WTC11 (cell line): ENCODE data around the gene TMEM196. TPM values are rescaled to one million over a fixed set of nuclear protein-coding genes. Genes with fewer than 3 reads are reported as not detected.
A peak's percentile ranks its signal among the peaks of the same experiment; 100 is the strongest.
"Not testable (repeated sequence)": the region's sequence is repeated elsewhere in the genome, so short reads cannot be mapped to it uniquely, and the experiment has no call there.

Source experiments
- ATAC-seq: fragments of 200-7000 bp; cut with Tn5 transposase; 2 replicates; pipeline ENCODE4 v1.10.0; 2021; ENCODE audit warnings: mild to moderate bottlenecking, moderate library complexity
- CTCF ChIA-PET: fragments of 300-600 bp; sonication (Branson Sonifier 250); formaldehyde crosslinking; loops from one replicate; lab custom pipeline; 2021; ENCODE audit warnings: antibody characterized with exemption; lab: Charles Lee
- POLR2A ChIA-PET: fragments of 350-600 bp; sonication (Branson Sonifier 250); formaldehyde crosslinking; loops from one replicate; lab custom pipeline; 2021; ENCODE audit warnings: antibody characterized with exemption; lab: Charles Lee
- DNase-seq: peaks from one replicate; pipeline ENCODE4 v3.0.0; 2021; ENCODE audit warnings: low spot score
- H3K27ac Mint-ChIP-seq: 2 replicates; pipeline ENCODE4 v1.8.0; 2021; ENCODE audit warnings: mixed read lengths
- H3K27me3 Mint-ChIP-seq: 2 replicates; pipeline ENCODE4 v1.8.0; 2021; ENCODE audit warnings: low read depth, mild to moderate bottlenecking, moderate library complexity, mixed read lengths
- H3K36me3 Mint-ChIP-seq: 2 replicates; pipeline ENCODE4 v1.8.0; 2021; ENCODE audit warnings: mixed read lengths
- H3K4me1 Mint-ChIP-seq: 2 replicates; pipeline ENCODE4 v1.8.0; 2022; ENCODE audit warnings: mixed read lengths
- H3K4me3 Mint-ChIP-seq: 2 replicates; pipeline ENCODE4 v1.8.0; 2021; ENCODE audit warnings: mild to moderate bottlenecking, moderate library complexity, mixed read lengths
- H3K9me3 Mint-ChIP-seq: 2 replicates; pipeline ENCODE4 v1.8.0; 2021; ENCODE audit warnings: mixed read lengths
- CBFB ChIP-seq: sonication (generic); formaldehyde crosslinking; IDR thresholded peaks from 2 replicates; pipeline ENCODE4 v1.8.1; 2022; ENCODE audit warnings: mild to moderate bottlenecking, low read depth, missing genetic modification reagents
- CDX4 ChIP-seq: fragments of 250-450 bp; sonication (Bioruptor Pico); IDR thresholded peaks from 2 replicates; pipeline ENCODE4 v1.9.0; 2021; ENCODE audit warnings: moderate library complexity, mild to moderate bottlenecking, inconsistent platforms, borderline replicate concordance
- E2F1 ChIP-seq: sonication (generic); formaldehyde crosslinking; IDR thresholded peaks from 2 replicates; pipeline ENCODE4 v1.8.0; 2022; ENCODE audit warnings: mild to moderate bottlenecking, missing genetic modification reagents
- FOXJ3 ChIP-seq: sonication (generic); formaldehyde crosslinking; IDR thresholded peaks from 2 replicates; pipeline ENCODE4 v1.9.0; 2021; ENCODE audit warnings: missing genetic modification reagents, mild to moderate bottlenecking, borderline replicate concordance
- FOXK1 ChIP-seq: sonication (generic); formaldehyde crosslinking; IDR thresholded peaks from 2 replicates; pipeline ENCODE4 v1.8.0; 2022; ENCODE audit warnings: mild to moderate bottlenecking, moderate library complexity, missing genetic modification reagents
- FOXP1 ChIP-seq: sonication (generic); formaldehyde crosslinking; IDR thresholded peaks from 2 replicates; pipeline ENCODE4 v1.8.0; 2022; ENCODE audit warnings: missing genetic modification reagents, mild to moderate bottlenecking, moderate library complexity, borderline replicate concordance
- FOXP4 ChIP-seq: sonication (generic); formaldehyde crosslinking; IDR thresholded peaks from 2 replicates; pipeline ENCODE4 v1.8.0; 2022; ENCODE audit warnings: mild to moderate bottlenecking, missing genetic modification reagents
- GRHL2 ChIP-seq: fragments of 250-450 bp; sonication (Bioruptor Pico); IDR thresholded peaks from 2 replicates; pipeline ENCODE4 v1.8.0; 2022; ENCODE audit warnings: mild to moderate bottlenecking, moderate library complexity; ENCODE audit not compliant: insufficient replicate concordance, severe bottlenecking
- JUN ChIP-seq: sonication (generic); formaldehyde crosslinking; IDR thresholded peaks from 2 replicates; pipeline ENCODE4 v1.8.0; 2023; ENCODE audit warnings: mild to moderate bottlenecking, missing genetic modification reagents
- NFATC4 ChIP-seq: fragments of 250-450 bp; sonication (Bioruptor Pico); IDR thresholded peaks from 2 replicates; pipeline ENCODE4 v1.9.0; 2021; ENCODE audit warnings: mild to moderate bottlenecking
- ZBTB21 ChIP-seq: sonication (generic); formaldehyde crosslinking; IDR thresholded peaks from 2 replicates; pipeline ENCODE4 v1.8.1; 2023; ENCODE audit warnings: mild to moderate bottlenecking, missing genetic modification reagents, borderline replicate concordance
- ZNF121 ChIP-seq: sonication (generic); formaldehyde crosslinking; IDR thresholded peaks from 2 replicates; pipeline ENCODE4 v1.8.0; 2023; ENCODE audit warnings: missing genetic modification reagents
- ZNF396 ChIP-seq: fragments of 250-450 bp; sonication (Bioruptor Pico); IDR thresholded peaks from 2 replicates; pipeline ENCODE4 v1.8.0; 2021; ENCODE audit warnings: mild to moderate bottlenecking, moderate library complexity, borderline replicate concordance
- total RNA-seq: library from RNA; stranded (reverse); gene quantifications from 3 replicates; pipeline ENCODE4 v1.2.3, GENCODE V29; 2021
- TF ChIP-seq, protein P1 (sequence below): sonication (generic); formaldehyde crosslinking; IDR thresholded peaks from 2 replicates; pipeline ENCODE4 v1.8.0; 2023; ENCODE audit warnings: mild to moderate bottlenecking, missing genetic modification reagents
- TF ChIP-seq, protein P2 (sequence below): fragments of 250-450 bp; sonication (Bioruptor Pico); IDR thresholded peaks from 2 replicates; pipeline ENCODE4 v2.1.2; 2022; ENCODE audit warnings: mild to moderate bottlenecking, moderate library complexity

The TMEM196 gene
- total RNA-seq, 1 experiment from 2014 or later, result 0.42 TPM

- no peak for TF ChIP-seq NFATC4 (CRISPR knock-in tag)
Observed at GRCh38 chr7:19690736-19691135, 82.7 kb downstream of the TMEM196 start (continued).

DNA sequence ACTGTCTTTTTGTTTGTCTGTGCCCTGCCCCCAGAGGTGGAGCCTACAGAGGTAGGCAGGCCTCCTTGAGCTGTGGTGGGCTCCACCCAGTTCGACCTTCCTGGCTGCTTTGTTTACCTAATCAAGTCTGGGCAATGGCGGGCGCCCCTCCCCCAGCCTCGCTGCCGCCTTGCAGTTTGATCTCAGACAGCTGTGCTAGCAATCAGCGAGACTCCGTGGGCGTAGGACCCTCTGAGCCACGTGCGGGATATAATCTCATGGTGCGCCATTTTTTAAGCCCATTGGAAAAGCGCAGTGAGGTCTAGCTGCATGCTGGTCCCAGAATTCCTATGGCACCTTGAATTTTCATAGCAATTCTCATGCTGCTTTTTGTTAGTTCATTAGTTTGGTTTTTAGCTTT lies 84.3 kb downstream of the TMEM196 start:
- DNase-seq, result peak; percentile 52
- H3K4me3 Mint-ChIP-seq, result peak overlapping the region; percentile 65
- peaks cover 13% of the 10 kb centered on the region for H3K4me1 Mint-ChIP-seq
- H3K27me3 Mint-ChIP-seq, ATAC-seq: not testable (repeated sequence)
- TF ChIP-seq, protein P1, sequence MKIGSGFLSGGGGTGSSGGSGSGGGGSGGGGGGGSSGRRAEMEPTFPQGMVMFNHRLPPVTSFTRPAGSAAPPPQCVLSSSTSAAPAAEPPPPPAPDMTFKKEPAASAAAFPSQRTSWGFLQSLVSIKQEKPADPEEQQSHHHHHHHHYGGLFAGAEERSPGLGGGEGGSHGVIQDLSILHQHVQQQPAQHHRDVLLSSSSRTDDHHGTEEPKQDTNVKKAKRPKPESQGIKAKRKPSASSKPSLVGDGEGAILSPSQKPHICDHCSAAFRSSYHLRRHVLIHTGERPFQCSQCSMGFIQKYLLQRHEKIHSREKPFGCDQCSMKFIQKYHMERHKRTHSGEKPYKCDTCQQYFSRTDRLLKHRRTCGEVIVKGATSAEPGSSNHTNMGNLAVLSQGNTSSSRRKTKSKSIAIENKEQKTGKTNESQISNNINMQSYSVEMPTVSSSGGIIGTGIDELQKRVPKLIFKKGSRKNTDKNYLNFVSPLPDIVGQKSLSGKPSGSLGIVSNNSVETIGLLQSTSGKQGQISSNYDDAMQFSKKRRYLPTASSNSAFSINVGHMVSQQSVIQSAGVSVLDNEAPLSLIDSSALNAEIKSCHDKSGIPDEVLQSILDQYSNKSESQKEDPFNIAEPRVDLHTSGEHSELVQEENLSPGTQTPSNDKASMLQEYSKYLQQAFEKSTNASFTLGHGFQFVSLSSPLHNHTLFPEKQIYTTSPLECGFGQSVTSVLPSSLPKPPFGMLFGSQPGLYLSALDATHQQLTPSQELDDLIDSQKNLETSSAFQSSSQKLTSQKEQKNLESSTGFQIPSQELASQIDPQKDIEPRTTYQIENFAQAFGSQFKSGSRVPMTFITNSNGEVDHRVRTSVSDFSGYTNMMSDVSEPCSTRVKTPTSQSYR (CRISPR knock-in tag), result peak; percentile 76
- TF ChIP-seq FOXP4 (CRISPR knock-in tag) (peak; percentile 76; the same call in 1 of the 2 replicates), FOXP1 (CRISPR knock-in tag) (peak; percentile 36; the same call in 1 of the 2 replicates), ZNF396 (CRISPR knock-in tag) (peak; percentile 13; the same call in 1 of the 2 replicates), FOXK1 (CRISPR knock-in tag) (peak; percentile 90)
- peaks cover 18% of the 10 kb centered on the region for H3K36me3 Mint-ChIP-seq
- ChIA-PET CTCF (interaction anchor here (1.1 to 1.3 kb wide), 2 partner anchors 20 to 25 kb away, joined by 3 to 5 read pairs; partner anchors contain the start of gene POLR1F), POLR2A (interaction anchor here (0.7 kb wide), 1 partner anchor 11 kb away, joined by 3 read pairs; no protein-coding TSS in a partner anchor)
- H3K9me3 Mint-ChIP-seq, result peaks cover 26% of the 10 kb centered on the region
- H3K27ac Mint-ChIP-seq, result peak overlapping the region; percentile 83

DNA sequence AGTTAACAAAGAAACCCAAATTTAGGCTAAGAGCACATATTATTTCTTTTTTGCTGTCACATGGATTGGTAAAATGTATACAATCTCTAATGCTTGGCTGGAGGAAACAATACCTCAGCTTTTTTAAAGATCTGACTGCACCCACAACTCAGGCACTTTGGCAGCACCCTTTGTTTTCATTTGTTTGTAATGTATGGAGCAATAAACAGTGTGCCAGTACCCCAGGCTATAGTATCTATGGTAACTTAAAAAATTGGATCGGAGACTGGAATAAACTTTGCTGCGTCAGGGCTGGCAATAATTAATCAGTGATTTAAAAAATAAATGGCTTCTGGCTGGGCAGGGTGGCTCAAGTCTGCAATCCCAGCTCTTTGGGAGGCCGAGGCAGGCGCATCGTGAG lies 91.8 kb downstream of the TMEM196 start:
- DNase-seq (no peak), ATAC-seq (no peak)
- Mint-ChIP-seq H3K27ac (no peak overlapping the region), H3K9me3 (peaks cover 8% of the 10 kb centered on the region), H3K4me3 (no peak overlapping the region), H3K4me1 (no peaks in the 10 kb centered on the region), H3K36me3 (no peaks in the 10 kb centered on the region), H3K27me3 (peaks cover 3% of the 10 kb centered on the region; the same call in 1 of the 2 replicates)
- TF ChIP-seq GRHL2 (CRISPR knock-in tag) (no peak), E2F1 (CRISPR knock-in tag) (no peak), FOXP1 (CRISPR knock-in tag) (no peak)
- POLR2A ChIA-PET, result no interaction called here
- CTCF ChIA-PET, result interaction anchor here (1.2 kb wide), 1 partner anchor 32 kb away, joined by 3 read pairs; no protein-coding TSS in a partner anchor

DNA sequence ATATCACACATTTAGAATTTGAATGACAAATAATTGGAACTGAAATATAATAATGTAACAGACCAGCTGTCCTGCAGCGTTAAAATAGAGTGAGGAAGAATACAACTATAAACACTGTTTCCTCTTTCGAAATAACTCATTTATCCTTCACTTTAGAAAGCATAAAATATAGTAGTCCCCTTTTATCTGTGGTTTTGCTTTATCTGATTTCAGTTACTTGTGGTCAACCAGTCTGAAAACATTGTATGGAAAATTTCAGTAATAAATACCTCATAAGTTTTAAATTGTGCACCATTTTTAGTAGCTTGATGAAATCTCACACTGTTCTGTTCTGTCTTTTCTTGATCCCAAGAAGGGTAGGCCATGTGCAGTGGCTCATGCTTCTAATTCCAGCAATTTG lies 96.2 kb downstream of the TMEM196 start:
- no peaks in the 10 kb centered on the region for H3K36me3 Mint-ChIP-seq
- TF ChIP-seq ZBTB21 (CRISPR knock-in tag) (no peak), FOXJ3 (CRISPR knock-in tag) (no peak), ZNF121 (CRISPR knock-in tag) (no peak), CDX4 (CRISPR knock-in tag) (no peak), CBFB (no peak), NFATC4 (CRISPR knock-in tag) (no peak), JUN (CRISPR knock-in tag) (no peak)
- TF ChIP-seq, protein P2, sequence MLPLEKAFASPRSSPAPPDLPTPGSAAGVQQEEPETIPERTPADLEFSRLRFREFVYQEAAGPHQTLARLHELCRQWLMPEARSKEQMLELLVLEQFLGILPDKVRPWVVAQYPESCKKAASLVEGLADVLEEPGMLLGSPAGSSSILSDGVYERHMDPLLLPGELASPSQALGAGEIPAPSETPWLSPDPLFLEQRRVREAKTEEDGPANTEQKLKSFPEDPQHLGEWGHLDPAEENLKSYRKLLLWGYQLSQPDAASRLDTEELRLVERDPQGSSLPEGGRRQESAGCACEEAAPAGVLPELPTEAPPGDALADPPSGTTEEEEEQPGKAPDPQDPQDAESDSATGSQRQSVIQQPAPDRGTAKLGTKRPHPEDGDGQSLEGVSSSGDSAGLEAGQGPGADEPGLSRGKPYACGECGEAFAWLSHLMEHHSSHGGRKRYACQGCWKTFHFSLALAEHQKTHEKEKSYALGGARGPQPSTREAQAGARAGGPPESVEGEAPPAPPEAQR (CRISPR knock-in tag), result no peak
- TF ChIP-seq, all 79 proteins: peak for 0
- no peaks in the 10 kb centered on the region for H3K27me3 Mint-ChIP-seq
- no peak overlapping the region for H3K4me3 Mint-ChIP-seq
- H3K9me3 Mint-ChIP-seq, result no peaks in the 10 kb centered on the region
- DNase-seq (no peak), ATAC-seq (no peak)
- POLR2A ChIA-PET, result no interaction called here
- CTCF ChIA-PET, result no interaction called here
- H3K27ac Mint-ChIP-seq, result no peak overlapping the region
- H3K4me1 Mint-ChIP-seq, result no peaks in the 10 kb centered on the region
